SU-DHL-6 (cell line): ENCODE data around the gene DAAM1.

Source experiments
- CTCF ChIP-seq: fragments of 200-600 bp; sonication (generic); IDR thresholded peaks from one replicate; pipeline ENCODE4 v1.5.1; 2017; ENCODE audit warnings: antibody characterized with exemption, mild to moderate bottlenecking, low read length, moderate library complexity; ENCODE audit not compliant: insufficient read depth, poor library complexity, severe bottlenecking
- EZH2phosphoT487 ChIP-seq: fragments of 200-600 bp; sonication (generic), shearing (Covaris generic); conservative IDR thresholded peaks from 2 replicates; pipeline ENCODE4 v1.6.1; 2018; ENCODE audit warnings: mild to moderate bottlenecking, antibody characterized with exemption, low read length, moderate library complexity, mixed read lengths

DNA sequence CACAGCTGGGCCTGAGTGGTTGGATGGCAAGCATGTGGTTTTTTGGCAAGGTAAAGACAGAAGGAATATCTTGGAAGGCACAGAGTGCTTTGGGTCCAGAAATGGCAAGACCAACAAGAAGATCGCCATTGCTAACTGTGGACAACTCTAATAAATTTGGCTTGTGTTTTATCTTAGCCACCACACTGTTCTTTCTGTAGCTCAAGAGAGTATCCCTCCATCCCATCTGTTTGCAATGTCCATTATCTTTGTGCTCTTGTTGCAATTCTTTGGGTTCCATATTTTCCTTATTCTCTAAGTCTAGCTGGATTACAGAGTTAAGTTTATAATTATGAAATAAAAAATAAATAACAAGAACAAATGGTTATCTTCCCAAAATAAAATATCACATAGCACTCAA lies 6.7 kb upstream of the DAAM1 start:
- TF ChIP-seq CTCF (no peak), EZH2phosphoT487 (no peak)
